ENCODE measurements around the gene DMP1. TPM values are rescaled to one million over a fixed set of nuclear protein-coding genes. Genes with fewer than 3 reads are reported as not detected.

Gene DMP1
- total RNA-seq (ENCODE audit: unreplicated experiment), result 3.0 TPM
- long read RNA-seq, partial matches to known transcripts, result 1 of 1 reads
- long read RNA-seq, other reads (novel, unspliced or antisense), result 0 of 1 reads

- no peak within 1 kb of the TSS for H3K4me3 Mint-ChIP-seq (ENCODE audit: unreplicated experiment)
- no peak within 1 kb of the TSS for H3K27ac Mint-ChIP-seq (ENCODE audit: unreplicated experiment)
- DNase-seq, result no peak
- H3K4me1 Mint-ChIP-seq (ENCODE audit: low read depth, unreplicated experiment), result no peaks in the 10 kb centered on the region
- TF ChIP-seq CTCF (IDR thresholded peaks at IDR 0.05; ENCODE audit: partially characterized antibody, unreplicated experiment), result no peak
- H3K36me3 Mint-ChIP-seq (ENCODE audit: unreplicated experiment), result no peaks in the 10 kb centered on the region
- no peaks in the 10 kb centered on the region for H3K9me3 Mint-ChIP-seq (ENCODE audit: unreplicated experiment)
- no peaks in the 10 kb centered on the region for H3K27me3 Mint-ChIP-seq (ENCODE audit: unreplicated experiment)
These were observed at the start of gene DMP1 for GRCh38 chr4:87649980-87650379. Gene DMP1, plus strand, starts transcription at chr4:87650280. Its CDS starts 6,213 bp downstream, at chr4:87656493.

GRCh38 chr4:87601361-87601760 lies 48.7 kb upstream of the DMP1 start:
- H3K27ac Mint-ChIP-seq (ENCODE audit: unreplicated experiment), result no peak overlapping the region
- no peak for DNase-seq
- H3K36me3 Mint-ChIP-seq (ENCODE audit: unreplicated experiment), result no peaks in the 10 kb centered on the region
- no peaks in the 10 kb centered on the region for H3K27me3 Mint-ChIP-seq (ENCODE audit: unreplicated experiment)
- no peak overlapping the region for H3K4me3 Mint-ChIP-seq (ENCODE audit: unreplicated experiment)
- H3K9me3 Mint-ChIP-seq (ENCODE audit: unreplicated experiment), result no peaks in the 10 kb centered on the region
- no peak for TF ChIP-seq CTCF (IDR thresholded peaks at IDR 0.05; ENCODE audit: partially characterized antibody, unreplicated experiment)
- H3K4me1 Mint-ChIP-seq (ENCODE audit: low read depth, unreplicated experiment), result no peaks in the 10 kb centered on the region

GRCh38 chr4:87608229-87608628 lies 41.9 kb upstream of the DMP1 start, which contains the start of gene DSPP:
Gene DSPP, plus strand, starts transcription at chr4:87608529. Its CDS starts 2,380 bp downstream, at chr4:87610909.
- TF ChIP-seq CTCF (IDR thresholded peaks at IDR 0.05; ENCODE audit: partially characterized antibody, unreplicated experiment), result no peak
- no peak for DNase-seq
- H3K36me3 Mint-ChIP-seq (ENCODE audit: unreplicated experiment), result no peaks in the 10 kb centered on the region
- no peak within 1 kb of the TSS for H3K4me3 Mint-ChIP-seq (ENCODE audit: unreplicated experiment)
- no peaks in the 10 kb centered on the region for H3K27me3 Mint-ChIP-seq (ENCODE audit: unreplicated experiment)
- no peaks in the 10 kb centered on the region for H3K4me1 Mint-ChIP-seq (ENCODE audit: low read depth, unreplicated experiment)
- no peaks in the 10 kb centered on the region for H3K9me3 Mint-ChIP-seq (ENCODE audit: unreplicated experiment)
- H3K27ac Mint-ChIP-seq (ENCODE audit: unreplicated experiment), result no peak within 1 kb of the TSS

GRCh38 chr4:87614292-87614890 lies 35.7 kb upstream of the DMP1 start:
- H3K4me1 Mint-ChIP-seq (ENCODE audit: low read depth, unreplicated experiment), result no peaks in the 10 kb centered on the region
- DNase-seq, result no peak
- H3K27me3 Mint-ChIP-seq (ENCODE audit: unreplicated experiment), result peaks cover 1% of the 10 kb centered on the region
- H3K4me3 Mint-ChIP-seq (ENCODE audit: unreplicated experiment), result no peak overlapping the region
- peaks cover 3% of the 10 kb centered on the region for H3K9me3 Mint-ChIP-seq (ENCODE audit: unreplicated experiment)
- no peak for TF ChIP-seq CTCF (IDR thresholded peaks at IDR 0.05; ENCODE audit: partially characterized antibody, unreplicated experiment)
- H3K27ac Mint-ChIP-seq (ENCODE audit: unreplicated experiment), result no peak overlapping the region
- H3K36me3 Mint-ChIP-seq (ENCODE audit: unreplicated experiment), result no peaks in the 10 kb centered on the region

GRCh38 chr4:87616268-87616667 lies 33.8 kb upstream of the DMP1 start:
- no peak for TF ChIP-seq CTCF (IDR thresholded peaks at IDR 0.05; ENCODE audit: partially characterized antibody, unreplicated experiment)
- peaks cover 1% of the 10 kb centered on the region for H3K27me3 Mint-ChIP-seq (ENCODE audit: unreplicated experiment)
- DNase-seq, result no peak
- no peak overlapping the region for H3K4me3 Mint-ChIP-seq (ENCODE audit: unreplicated experiment)
- H3K9me3 Mint-ChIP-seq (ENCODE audit: unreplicated experiment), result peaks cover 3% of the 10 kb centered on the region
- H3K4me1 Mint-ChIP-seq (ENCODE audit: low read depth, unreplicated experiment), result no peaks in the 10 kb centered on the region
- no peaks in the 10 kb centered on the region for H3K36me3 Mint-ChIP-seq (ENCODE audit: unreplicated experiment)
- H3K27ac Mint-ChIP-seq (ENCODE audit: unreplicated experiment), result no peak overlapping the region
